Measurements from ENCODE around the gene NCKAP1. TPM values are rescaled to one million over a fixed set of nuclear protein-coding genes. Genes with fewer than 3 reads are reported as not detected.
"Not testable (repeated sequence)": the region's sequence is repeated elsewhere in the genome, so short reads cannot be mapped to it uniquely, and the experiment has no call there.

Gene NCKAP1
- total RNA-seq, 1 donor from 2014 or later: 1.7 TPM

GRCh38 chr2:183037553-183038340, 510 bp downstream of the NCKAP1 start:
- intact Hi-C loops (cut with micrococcal nuclease): loop anchor here (1.0 to 2.0 kb wide), 3 partner anchors 41 to 321 kb away; partner anchors contain the start of genes DNAJC10, DUSP19 and NUP35

- intact Hi-C loops (cut with micrococcal nuclease): loop anchor here (2.0 kb wide), 1 partner anchor 320 kb away; the partner anchor contains the start of gene DNAJC10
Measured at GRCh38 chr2:183037074-183037552, 1.1 kb downstream of the NCKAP1 start.

GRCh38 chr2:183035954-183036669, 2.1 kb downstream of the NCKAP1 start:
- intact Hi-C loops (cut with micrococcal nuclease): loop anchor here (2.0 kb wide), 1 partner anchor 319 kb away; the partner anchor contains the start of gene DNAJC10

GRCh38 chr2:183035298-183035953, 2.8 kb downstream of the NCKAP1 start:
- intact Hi-C loops (cut with micrococcal nuclease): no loop called here

GRCh38 chr2:183034806-183035205, 3.5 kb downstream of the NCKAP1 start:
- intact Hi-C loops (cut with micrococcal nuclease): no loop called here

GRCh38 chr2:183033951-183034350, 4.3 kb downstream of the NCKAP1 start:
- intact Hi-C loops (cut with micrococcal nuclease): no loop called here

GRCh38 chr2:183031911-183032794, 6.1 kb downstream of the NCKAP1 start:
- intact Hi-C loops (cut with micrococcal nuclease): no loop called here

GRCh38 chr2:183029219-183029618, 9.0 kb downstream of the NCKAP1 start:
- intact Hi-C loops (cut with micrococcal nuclease): no loop called here

GRCh38 chr2:183028108-183028507, 10.1 kb downstream of the NCKAP1 start:
- intact Hi-C loops (cut with micrococcal nuclease): no loop called here

GRCh38 chr2:183027443-183027842, 10.8 kb downstream of the NCKAP1 start:
- intact Hi-C loops (cut with micrococcal nuclease): no loop called here

- intact Hi-C loops (cut with micrococcal nuclease): no loop called here
Measured at GRCh38 chr2:183026424-183026823, 11.8 kb downstream of the NCKAP1 start.

GRCh38 chr2:183025993-183026392, 12.3 kb downstream of the NCKAP1 start:
- intact Hi-C loops (cut with micrococcal nuclease): no loop called here

GRCh38 chr2:183024339-183025095, 13.7 kb downstream of the NCKAP1 start:
- intact Hi-C loops (cut with micrococcal nuclease): no loop called here

GRCh38 chr2:183022711-183023110, 15.5 kb downstream of the NCKAP1 start:
- intact Hi-C loops (cut with micrococcal nuclease): no loop called here

GRCh38 chr2:183021613-183022012, 16.6 kb downstream of the NCKAP1 start:
- intact Hi-C loops (cut with micrococcal nuclease): no loop called here

- intact Hi-C loops (cut with micrococcal nuclease): no loop called here
Measured at GRCh38 chr2:183019718-183020442, 18.4 kb downstream of the NCKAP1 start.

- intact Hi-C loops (cut with micrococcal nuclease): not testable (repeated sequence)
Measured at GRCh38 chr2:183017845-183018244, 20.4 kb downstream of the NCKAP1 start.

- intact Hi-C loops (cut with micrococcal nuclease): no loop called here
Measured at GRCh38 chr2:183014005-183014404, 24.3 kb downstream of the NCKAP1 start.

GRCh38 chr2:183011743-183012142, 26.5 kb downstream of the NCKAP1 start:
- intact Hi-C loops (cut with micrococcal nuclease): no loop called here

Data from T-helper 2 cell treated with Interferon-gamma antibody and Interleukin-4, amounts not matched to agents 100 ng/mL and 5 ng/mL, for 36 hours (primary cell).